Right cardiac atrium (tissue), 5 donors: ENCODE data around the gene CRACDL. TPM values are rescaled to one million over a fixed set of nuclear protein-coding genes. Genes with fewer than 3 reads are reported as not detected.

Experiments used
- ATAC-seq, 2 donors: fragments of 200-7000 bp; cut with Tn5 transposase; one replicate each; pipeline versions ENCODE4 v1.8.0 to v1.9.1; 2020; ENCODE audit warnings: moderate library complexity in 2 of 2, mild to moderate bottlenecking in 1 of 2
- DNase-seq, 3 donors: peaks; one replicate each; pipeline ENCODE4 v3.0.0-alpha.2; 2020
- H3K27ac ChIP-seq: one replicate; pipeline ENCODE4 v1.5.1; 2013; ENCODE audit warnings: mild to moderate bottlenecking, low read length, control low read depth, moderate library complexity
- H3K27me3 ChIP-seq: one replicate; pipeline ENCODE4 v1.6.1; 2013; ENCODE audit not compliant: control insufficient read depth, insufficient read depth
- H3K4me1 ChIP-seq: one replicate; pipeline ENCODE4 v1.6.1; 2013; ENCODE audit warnings: low read length; ENCODE audit not compliant: control insufficient read depth, insufficient read depth
- H3K4me3 ChIP-seq: one replicate; pipeline ENCODE4 v1.5.1; 2013; ENCODE audit warnings: low read length, control low read depth
- H3K9me3 ChIP-seq: one replicate; pipeline ENCODE4 v1.6.1; 2013; ENCODE audit warnings: low read length; ENCODE audit not compliant: control insufficient read depth
- WGBS: extraction: QIAGEN DNeasy Blood & Tissue Kit; methylation state at CpG from one replicate; pipeline ENCODE4 v1.1.7; 2013; 5-methylcytosine and 5-hydroxymethylcytosine counted together
- intact Hi-C, 4 donors: fragments of 100-400 bp; cut with DNase I; formaldehyde crosslinking; loops; one replicate each; pipeline versions ENCODE4 v1.11.0 to v1.14.0; 2022 to 2023
- polyA plus RNA-seq: library from polyadenylated mRNA; stranded (reverse); fragments of 200-250 nt; gene quantifications from one replicate; pipeline ENCODE4 v1.2.3, GENCODE V29; 2013
- total RNA-seq, 4 donors: library from RNA; stranded (reverse); fragmentation: NEBNext Ultra II Directional; extraction: Animal tissue kit (Norgen Biotek cat#: 25700); gene quantifications; one replicate each; pipeline ENCODE4 v1.2.1, GENCODE V29; 2021
- donor health status: healthy with polysubstance abuse.
- donor health status: DM: no; HTN: yes; CAD: no.
- donor health status: DM: no; HTN: no; CAD: no.
- donor health status: DM: no; HTN: yes; CAD: no; lungs with severe emphysema.
- donor health status: DM: yes; HTN: yes; CAD: no.

Gene CRACDL
- total and polyA plus RNA-seq, 5 donors: 2.7 to 5.7 (median 4.9) TPM

- intact Hi-C loops: loop anchor here in 2 of 4 donors (10.0 kb wide), 2 partner anchors 94 to 104 kb away; partner anchors contain the start of gene MGAT4A (in 1 of the 2)
- Histone ChIP-seq H3K9me3 (no peaks in the 10 kb centered on the region), H3K4me3 (no peak overlapping the region), H3K27ac (no peak overlapping the region), H3K27me3 (no peaks in the 10 kb centered on the region), H3K4me1 (peaks cover 5% of the 10 kb centered on the region)
- DNase-seq (no peak), ATAC-seq (no peak)
- 88% methylated on average over 7 of the region's 7 CpGs for WGBS
Measured at GRCh38 chr2:98828369-98828744, 107.7 kb downstream of the CRACDL start.

GRCh38 chr2:98827625-98828368 is 108.2 kb downstream of the CRACDL start:
- H3K9me3 ChIP-seq: no peaks in the 10 kb centered on the region
- 89% methylated on average over 11 of the region's 11 CpGs for WGBS
- H3K27ac ChIP-seq: no peak overlapping the region
- ATAC-seq (no peak), DNase-seq (no peak)
- intact Hi-C loops: loop anchor here in 2 of 4 donors (10.0 kb wide), 2 partner anchors 93 to 103 kb away; partner anchors contain the start of gene MGAT4A (in 1 of the 2)
- no peak overlapping the region for H3K4me3 ChIP-seq
- peaks cover 5% of the 10 kb centered on the region for H3K4me1 ChIP-seq
- no peaks in the 10 kb centered on the region for H3K27me3 ChIP-seq

- no peaks in the 10 kb centered on the region for H3K27me3 ChIP-seq
- no peak overlapping the region for H3K27ac ChIP-seq
- 91% methylated on average over 15 of the region's 15 CpGs for WGBS
- no peaks in the 10 kb centered on the region for H3K9me3 ChIP-seq
- peaks cover 5% of the 10 kb centered on the region for H3K4me1 ChIP-seq
- no peak overlapping the region for H3K4me3 ChIP-seq
- no peak for ATAC-seq
- peak in 1 of 3 donors; percentile 15 for DNase-seq
- intact Hi-C loops: loop anchor here in 2 of 4 donors (10.0 kb wide), 2 partner anchors 92 to 102 kb away; partner anchors contain the start of gene MGAT4A (in 1 of the 2)
Measured at GRCh38 chr2:98826856-98827255, 109.2 kb downstream of the CRACDL start.

- Histone ChIP-seq H3K9me3 (no peaks in the 10 kb centered on the region), H3K27ac (no peak overlapping the region), H3K4me1 (peaks cover 5% of the 10 kb centered on the region), H3K4me3 (no peak overlapping the region), H3K27me3 (no peaks in the 10 kb centered on the region)
- intact Hi-C loops: loop anchor here in 2 of 4 donors (10.0 kb wide), 2 partner anchors 91 to 101 kb away; partner anchors contain the start of gene MGAT4A (in 1 of the 2)
- no peak for DNase-seq
- WGBS: 95% methylated on average over 6 of the region's 6 CpGs
- no peak for ATAC-seq
Measured at GRCh38 chr2:98825858-98826257, 110.2 kb downstream of the CRACDL start.

- ATAC-seq (no peak), DNase-seq (no peak)
- 82% methylated on average over 6 of the region's 6 CpGs for WGBS
- intact Hi-C loops: loop anchor here in 2 of 4 donors (10.0 kb wide), 2 partner anchors 91 to 101 kb away; partner anchors contain the start of gene MGAT4A (in 1 of the 2)
- Histone ChIP-seq H3K4me3 (no peak overlapping the region), H3K27ac (no peak overlapping the region), H3K9me3 (no peaks in the 10 kb centered on the region), H3K4me1 (peaks cover 5% of the 10 kb centered on the region), H3K27me3 (no peaks in the 10 kb centered on the region)
Measured at GRCh38 chr2:98825404-98825803, 110.6 kb downstream of the CRACDL start.

- ATAC-seq (no peak), DNase-seq (no peak)
- Histone ChIP-seq H3K27ac (peak overlapping the region; percentile 48), H3K4me1 (peaks cover 5% of the 10 kb centered on the region), H3K9me3 (no peaks in the 10 kb centered on the region), H3K27me3 (no peaks in the 10 kb centered on the region), H3K4me3 (no peak overlapping the region)
- intact Hi-C loops: loop anchor here in 2 of 4 donors (10.0 kb wide), 2 partner anchors 90 to 100 kb away; partner anchors contain the start of gene MGAT4A (in 1 of the 2)
- WGBS: 95% methylated on average over 3 of the region's 3 CpGs
Measured at GRCh38 chr2:98825020-98825350, 111.0 kb downstream of the CRACDL start.

GRCh38 chr2:98824256-98825019 is 111.6 kb downstream of the CRACDL start:
- peak overlapping the region; percentile 48 for H3K27ac ChIP-seq
- H3K27me3 ChIP-seq: no peaks in the 10 kb centered on the region
- no peak overlapping the region for H3K4me3 ChIP-seq
- WGBS: 59% methylated on average over 2 of the region's 2 CpGs
- no peaks in the 10 kb centered on the region for H3K9me3 ChIP-seq
- intact Hi-C loops: loop anchor here in 2 of 4 donors (10.0 kb wide), 2 partner anchors 90 to 100 kb away; partner anchors contain the start of gene MGAT4A (in 1 of the 2)
- H3K4me1 ChIP-seq: peaks cover 5% of the 10 kb centered on the region
- DNase-seq (no peak), ATAC-seq (no peak)

GRCh38 chr2:98823196-98824170 is 112.5 kb downstream of the CRACDL start:
- DNase-seq: peak; percentile 29 to 73 (median 66)
- no peaks in the 10 kb centered on the region for H3K27me3 ChIP-seq
- peak; percentile 77 to 78 for ATAC-seq
- 9% methylated on average over 40 of the region's 40 CpGs for WGBS
- H3K4me1 ChIP-seq: peaks cover 7% of the 10 kb centered on the region
- intact Hi-C loops: loop anchor here in 2 of 4 donors (10.0 kb wide), 2 partner anchors 89 to 99 kb away; partner anchors contain the start of gene MGAT4A (in 1 of the 2)
- peak overlapping the region; percentile 80 for H3K27ac ChIP-seq
- H3K4me3 ChIP-seq: peak overlapping the region; percentile 52
- no peaks in the 10 kb centered on the region for H3K9me3 ChIP-seq

- Histone ChIP-seq H3K9me3 (no peaks in the 10 kb centered on the region), H3K4me1 (peaks cover 12% of the 10 kb centered on the region), H3K27me3 (no peaks in the 10 kb centered on the region), H3K4me3 (peak overlapping the region; percentile 52), H3K27ac (peak overlapping the region; percentile 80)
- 14% methylated on average over 117 of the region's 117 CpGs for WGBS
- ATAC-seq (peak; percentile 82 to 87), DNase-seq (peak; percentile 69 to 88 (median 87))
- intact Hi-C loops: loop anchor here in 2 of 4 donors (10.0 kb wide), 2 partner anchors 88 to 98 kb away; partner anchors contain the start of gene MGAT4A (in 1 of the 2)
Measured at GRCh38 chr2:98822301-98823164, 113.5 kb downstream of the CRACDL start.
